OCI-LY3 (cell line): ENCODE data around the gene SPINK4.

Experiments
- H2AFZ ChIP-seq: fragments of 200-600, 300-600 bp; shearing (Covaris generic); 2 replicates; pipeline ENCODE4 v1.6.0; 2014; ENCODE audit warnings: antibody characterized with exemption, low read depth, low read length
- H3K27ac ChIP-seq: fragments of 200-600, 300-600 bp; sonication (generic); 2 replicates; pipeline ENCODE4 v1.5.1; 2014; ENCODE audit warnings: mild to moderate bottlenecking, low read length, moderate library complexity, mixed read lengths
- H3K27me3 ChIP-seq: fragments of 200-600, 300-600 bp; sonication (generic); 2 replicates; pipeline ENCODE4 v1.6.1; 2014; ENCODE audit warnings: low read depth, low read length, mixed read lengths
- H3K36me3 ChIP-seq: fragments of 200-600, 300-600 bp; sonication (generic); replicated peaks from 2 replicates; pipeline ENCODE3; 2014; ENCODE audit warnings: low read depth, low read length, mixed read lengths
- H3K4me1 ChIP-seq: fragments of 300-600, 200-600 bp; sonication (generic); 2 replicates; pipeline ENCODE4 v1.6.1; 2014; ENCODE audit warnings: low read length, mixed read lengths
- H3K4me2 ChIP-seq: fragments of 200-600, 300-600 bp; sonication (generic); 2 replicates; pipeline ENCODE4 v1.6.1; 2014; ENCODE audit warnings: low read length, mixed read lengths
- H3K4me3 ChIP-seq: fragments of 300-600, 200-600 bp; sonication (generic); 2 replicates; pipeline ENCODE4 v1.5.1; 2014; ENCODE audit warnings: antibody characterized with exemption, mild to moderate bottlenecking, low read length, moderate library complexity
- H3K79me2 ChIP-seq: fragments of 300-600, 200-600 bp; shearing (Covaris generic); 2 replicates; pipeline ENCODE4 v1.6.1; 2014; ENCODE audit warnings: mild to moderate bottlenecking, low read length, mixed read lengths
- H3K9ac ChIP-seq: fragments of 300-600, 200-600 bp; shearing (Covaris generic); 2 replicates; pipeline ENCODE4 v1.6.0; 2014; ENCODE audit warnings: mild to moderate bottlenecking, low read length, moderate library complexity
- H3K9me3 ChIP-seq: fragments of 200-600, 300-600 bp; shearing (Covaris generic); 2 replicates; pipeline ENCODE4 v1.6.1; 2014; ENCODE audit warnings: low read length, mixed read lengths; ENCODE audit not compliant: insufficient read depth
- H4K20me1 ChIP-seq: fragments of 200-600, 300-600 bp; sonication (generic); 2 replicates; pipeline ENCODE4 v1.6.1; 2016; ENCODE audit warnings: low read length, mixed read lengths; ENCODE audit not compliant: insufficient read depth
- EZH2phosphoT487 ChIP-seq: fragments of 200-600 bp; shearing (Covaris generic); IDR thresholded peaks from 2 replicates; pipeline ENCODE4 v1.6.1; 2018; ENCODE audit warnings: antibody characterized with exemption, mixed run types, low read depth
- TF ChIP-seq, protein P1 (sequence below): fragments of 200-600, 300-600 bp; sonication (generic); IDR thresholded peaks from 2 replicates; pipeline ENCODE4 v1.5.1; 2014; ENCODE audit warnings: antibody characterized with exemption, low read length, low read depth

Gene SPINK4

GRCh38 chr9:33227008-33227398 lies 13.0 kb upstream of the SPINK4 start:
- Histone ChIP-seq H3K36me3 (no peaks in the 10 kb centered on the region), H3K4me1 (peaks cover 65% of the 10 kb centered on the region), H3K9ac (peak overlapping the region; percentile 55; the same call in 1 of the 2 replicates), H3K9me3 (no peaks in the 10 kb centered on the region), H3K27ac (peak overlapping the region; percentile 95), H3K4me2 (peak overlapping the region; percentile 59), H3K79me2 (no peaks in the 10 kb centered on the region), H2AFZ (peak overlapping the region; percentile 84), H4K20me1 (no peaks in the 10 kb centered on the region), H3K4me3 (peak overlapping the region; percentile 55), H3K27me3 (no peaks in the 10 kb centered on the region)
- TF ChIP-seq, protein P1, sequence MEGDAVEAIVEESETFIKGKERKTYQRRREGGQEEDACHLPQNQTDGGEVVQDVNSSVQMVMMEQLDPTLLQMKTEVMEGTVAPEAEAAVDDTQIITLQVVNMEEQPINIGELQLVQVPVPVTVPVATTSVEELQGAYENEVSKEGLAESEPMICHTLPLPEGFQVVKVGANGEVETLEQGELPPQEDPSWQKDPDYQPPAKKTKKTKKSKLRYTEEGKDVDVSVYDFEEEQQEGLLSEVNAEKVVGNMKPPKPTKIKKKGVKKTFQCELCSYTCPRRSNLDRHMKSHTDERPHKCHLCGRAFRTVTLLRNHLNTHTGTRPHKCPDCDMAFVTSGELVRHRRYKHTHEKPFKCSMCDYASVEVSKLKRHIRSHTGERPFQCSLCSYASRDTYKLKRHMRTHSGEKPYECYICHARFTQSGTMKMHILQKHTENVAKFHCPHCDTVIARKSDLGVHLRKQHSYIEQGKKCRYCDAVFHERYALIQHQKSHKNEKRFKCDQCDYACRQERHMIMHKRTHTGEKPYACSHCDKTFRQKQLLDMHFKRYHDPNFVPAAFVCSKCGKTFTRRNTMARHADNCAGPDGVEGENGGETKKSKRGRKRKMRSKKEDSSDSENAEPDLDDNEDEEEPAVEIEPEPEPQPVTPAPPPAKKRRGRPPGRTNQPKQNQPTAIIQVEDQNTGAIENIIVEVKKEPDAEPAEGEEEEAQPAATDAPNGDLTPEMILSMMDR: no peak
- no peak for TF ChIP-seq EZH2phosphoT487

DNA sequence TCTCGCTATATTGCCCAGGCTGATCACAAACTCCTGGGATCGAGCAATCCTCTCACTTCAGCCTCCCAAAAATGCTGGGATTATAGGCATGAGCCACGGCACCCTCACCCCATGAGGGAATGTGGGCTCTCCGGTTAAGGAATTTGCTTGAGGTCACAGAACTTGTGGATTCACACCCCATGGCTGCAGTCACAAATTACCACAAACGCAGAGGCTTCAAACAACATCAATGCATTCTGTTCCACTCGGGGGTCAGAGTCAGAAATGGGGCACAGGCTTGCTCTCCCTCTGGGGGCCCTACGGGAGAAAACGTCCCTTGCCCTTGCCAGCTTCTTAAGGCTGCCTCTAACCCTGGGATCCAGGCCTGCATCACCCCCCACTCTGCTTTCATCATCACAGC lies 12.2 kb upstream of the SPINK4 start:
- Histone ChIP-seq H3K27ac (peak overlapping the region; percentile 95), H3K9me3 (no peaks in the 10 kb centered on the region), H3K4me1 (peaks cover 58% of the 10 kb centered on the region), H3K79me2 (no peaks in the 10 kb centered on the region), H3K27me3 (no peaks in the 10 kb centered on the region), H3K4me2 (peak overlapping the region; percentile 59), H4K20me1 (no peaks in the 10 kb centered on the region), H2AFZ (no peak overlapping the region), H3K9ac (peak overlapping the region; percentile 30; the same call in 1 of the 2 replicates), H3K36me3 (no peaks in the 10 kb centered on the region), H3K4me3 (peak overlapping the region; percentile 55; the same call in 1 of the 2 replicates)
- no peak for TF ChIP-seq EZH2phosphoT487
- TF ChIP-seq, protein P1: no peak

- Histone ChIP-seq H4K20me1 (no peaks in the 10 kb centered on the region), H3K36me3 (no peaks in the 10 kb centered on the region), H3K27me3 (no peaks in the 10 kb centered on the region), H2AFZ (peak overlapping the region; percentile 76; the same call in 1 of the 2 replicates), H3K4me3 (no peak overlapping the region), H3K4me1 (peaks cover 49% of the 10 kb centered on the region), H3K9ac (no peak overlapping the region), H3K4me2 (peak overlapping the region; percentile 25), H3K27ac (no peak overlapping the region), H3K9me3 (no peaks in the 10 kb centered on the region), H3K79me2 (no peaks in the 10 kb centered on the region)
- TF ChIP-seq EZH2phosphoT487: no peak
- TF ChIP-seq, protein P1: no peak
Measured at GRCh38 chr9:33228606-33229005, 11.4 kb upstream of the SPINK4 start.

DNA sequence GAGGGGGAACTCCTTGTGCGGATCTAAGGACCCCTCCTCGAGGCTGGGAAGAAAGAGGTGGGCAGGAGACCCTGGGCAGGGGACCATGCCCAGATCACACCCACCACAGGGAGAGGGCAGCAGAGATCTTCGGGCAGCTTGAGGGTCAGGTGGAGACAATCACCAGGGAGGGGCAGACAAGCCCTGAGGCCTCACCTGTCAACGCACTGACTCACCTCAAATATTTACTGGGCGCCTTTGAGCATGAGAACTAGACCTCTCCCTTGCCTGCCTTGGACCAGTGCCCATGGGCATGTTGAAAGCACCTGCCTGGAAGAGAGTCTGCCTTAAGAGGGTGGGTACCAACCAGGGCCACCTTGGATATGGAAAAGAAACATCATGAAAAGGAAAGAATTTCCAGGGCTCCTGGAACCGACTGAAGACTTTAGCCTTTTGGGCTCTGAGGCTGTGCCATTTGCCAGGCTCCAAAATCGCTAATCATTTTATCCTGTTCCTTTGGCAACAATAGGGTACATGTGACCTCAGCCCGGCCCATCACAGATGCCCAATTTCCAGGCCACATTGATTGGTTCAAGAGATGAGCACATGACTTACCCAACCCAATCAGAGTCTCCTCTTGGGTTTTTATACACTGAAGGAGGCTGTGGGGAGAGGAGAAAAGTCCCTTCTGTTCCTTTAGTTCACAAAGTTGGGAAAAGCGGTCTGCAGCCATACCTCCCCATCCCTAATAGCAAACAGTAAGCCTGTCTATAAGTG lies 10.4 kb upstream of the SPINK4 start:
- H3K27me3 ChIP-seq: no peaks in the 10 kb centered on the region
- no peak overlapping the region for H3K4me3 ChIP-seq
- H3K4me2 ChIP-seq: peak overlapping the region; percentile 25; the same call in 1 of the 2 replicates
- no peaks in the 10 kb centered on the region for H4K20me1 ChIP-seq
- no peak overlapping the region for H3K27ac ChIP-seq
- no peaks in the 10 kb centered on the region for H3K79me2 ChIP-seq
- H3K4me1 ChIP-seq: peaks cover 45% of the 10 kb centered on the region
- no peak overlapping the region for H3K9ac ChIP-seq
- no peaks in the 10 kb centered on the region for H3K9me3 ChIP-seq
- H3K36me3 ChIP-seq: no peaks in the 10 kb centered on the region
- TF ChIP-seq, protein P1: peak; percentile 48
- TF ChIP-seq EZH2phosphoT487: no peak
- 0 out of 2 replicates have a peak overlapping the region, but pooled peaks have one; percentile 76 for H2AFZ ChIP-seq
